Measurements from ENCODE around the gene SCN10A.

The SCN10A gene

GRCh38 chr3:38649500-38650247, 166.3 kb downstream of the SCN10A start, which contains the start of gene SCN5A:
SCN5A (minus strand) TSS chr3:38649687; CDS start chr3:38633307, 16,380 bp downstream.
- Histone ChIP-seq H3K4me3 (ENCODE audit: low read depth, low read length) (peak within 1 kb of the TSS; percentile 65), H3K4me1 (ENCODE audit: control insufficient read depth, insufficient read depth, low read length) (peaks cover 3% of the 10 kb centered on the region), H3K9ac (ENCODE audit: low read depth, low read length) (peak within 1 kb of the TSS; percentile 56), H3K27me3 (ENCODE audit: control insufficient read depth, insufficient read depth, low read length) (peaks cover 62% of the 10 kb centered on the region), H3K9me3 (ENCODE audit: control insufficient read depth, insufficient read depth, low read length) (no peaks in the 10 kb centered on the region), H3K36me3 (ENCODE audit: control insufficient read depth, insufficient read depth, low read length) (peaks cover 3% of the 10 kb centered on the region)

- Histone ChIP-seq H3K4me1 (ENCODE audit: control insufficient read depth, insufficient read depth, low read length) (peaks cover 3% of the 10 kb centered on the region), H3K9me3 (ENCODE audit: control insufficient read depth, insufficient read depth, low read length) (no peaks in the 10 kb centered on the region), H3K36me3 (ENCODE audit: control insufficient read depth, insufficient read depth, low read length) (peaks cover 3% of the 10 kb centered on the region), H3K9ac (ENCODE audit: low read depth, low read length) (peak overlapping the region; percentile 56), H3K27me3 (ENCODE audit: control insufficient read depth, insufficient read depth, low read length) (peaks cover 62% of the 10 kb centered on the region), H3K4me3 (ENCODE audit: low read depth, low read length) (peak overlapping the region; percentile 65)
Observed at GRCh38 chr3:38648659-38649499, 167.1 kb downstream of the SCN10A start.

GRCh38 chr3:38648024-38648658, 167.9 kb downstream of the SCN10A start:
- H3K9me3 ChIP-seq (ENCODE audit: control insufficient read depth, insufficient read depth, low read length) = no peaks in the 10 kb centered on the region
- H3K4me3 ChIP-seq (ENCODE audit: low read depth, low read length) = peak overlapping the region; percentile 65

GRCh38 chr3:38647217-38647970, 168.6 kb downstream of the SCN10A start:
- Histone ChIP-seq H3K27me3 (ENCODE audit: control insufficient read depth, insufficient read depth, low read length) (peaks cover 47% of the 10 kb centered on the region), H3K9ac (ENCODE audit: low read depth, low read length) (no peak overlapping the region), H3K4me3 (ENCODE audit: low read depth, low read length) (no peak overlapping the region), H3K9me3 (ENCODE audit: control insufficient read depth, insufficient read depth, low read length) (no peaks in the 10 kb centered on the region), H3K4me1 (ENCODE audit: control insufficient read depth, insufficient read depth, low read length) (peaks cover 3% of the 10 kb centered on the region), H3K36me3 (ENCODE audit: control insufficient read depth, insufficient read depth, low read length) (peaks cover 3% of the 10 kb centered on the region)

More at GRCh38 chr3:38648024-38648658, 167.9 kb downstream of the SCN10A start:
- peaks cover 3% of the 10 kb centered on the region for H3K36me3 ChIP-seq (ENCODE audit: control insufficient read depth, insufficient read depth, low read length)
- peaks cover 55% of the 10 kb centered on the region for H3K27me3 ChIP-seq (ENCODE audit: control insufficient read depth, insufficient read depth, low read length)
- no peak overlapping the region for H3K9ac ChIP-seq (ENCODE audit: low read depth, low read length)
- peaks cover 3% of the 10 kb centered on the region for H3K4me1 ChIP-seq (ENCODE audit: control insufficient read depth, insufficient read depth, low read length)

All from iPS-15b (cell line).